ENCODE data around the gene GPBAR1. TPM values are rescaled to one million over a fixed set of nuclear protein-coding genes. Genes with fewer than 3 reads are reported as not detected.

GPBAR1 gene
- total RNA-seq, 4 donors from 2014 or later = 3.3 to 7.0 (median 3.9) TPM

- Histone ChIP-seq H3K4me1 (peaks cover 7 to 64% (median 24%) of the 10 kb centered on the region in 4 donors), H3K27ac (no peak overlapping the region), H3K27me3 (no peaks in the 10 kb centered on the region), H3K9me3 (no peaks in the 10 kb centered on the region), H3K36me3 (peaks cover 0 to 56% (median 0%) of the 10 kb centered on the region in 3 donors), H3K4me3 (no peak overlapping the region)
- TF ChIP-seq CTCF (IDR thresholded peaks at IDR 0.05) (no peak), POLR2A (IDR thresholded peaks at IDR 0.05) (no peak)
- DNase-seq = no peak
Measured at GRCh38 chr2:218226903-218227302, 33.9 kb upstream of the GPBAR1 start.

- Histone ChIP-seq H3K27me3 (no peaks in the 10 kb centered on the region), H3K4me1 (peaks cover 7 to 50% (median 15%) of the 10 kb centered on the region in 4 donors), H3K36me3 (peaks cover 0 to 71% (median 0%) of the 10 kb centered on the region in 3 donors), H3K4me3 (no peak overlapping the region), H3K27ac (peak overlapping the region; percentile 5 to 62 (median 44)), H3K9me3 (no peaks in the 10 kb centered on the region)
- no peak for DNase-seq
- TF ChIP-seq CTCF (IDR thresholded peaks at IDR 0.05) = no peak
- TF ChIP-seq POLR2A (IDR thresholded peaks at IDR 0.05) = no peak
Measured at GRCh38 chr2:218228366-218229090, 32.3 kb upstream of the GPBAR1 start.

GRCh38 chr2:218229239-218229638 is 31.6 kb upstream of the GPBAR1 start:
- peaks cover 0 to 77% (median 0%) of the 10 kb centered on the region in 3 donors for H3K36me3 ChIP-seq
- TF ChIP-seq CTCF (IDR thresholded peaks at IDR 0.05) = no peak
- TF ChIP-seq POLR2A (IDR thresholded peaks at IDR 0.05) = no peak
- H3K4me1 ChIP-seq = peaks cover 7 to 45% (median 14%) of the 10 kb centered on the region in 4 donors

GRCh38 chr2:218229851-218230250 is 31.0 kb upstream of the GPBAR1 start:
- H3K9me3 ChIP-seq = no peaks in the 10 kb centered on the region
- peak overlapping the region; percentile 41 to 79 (median 55) for H3K27ac ChIP-seq
- peaks cover 7 to 45% (median 14%) of the 10 kb centered on the region in 4 donors for H3K4me1 ChIP-seq
- H3K36me3 ChIP-seq = peaks cover 0 to 78% (median 0%) of the 10 kb centered on the region in 3 donors
- H3K27me3 ChIP-seq = no peaks in the 10 kb centered on the region
- DNase-seq = peak in 2 of 3 donors; percentile 61 to 62
- TF ChIP-seq POLR2A (IDR thresholded peaks at IDR 0.05) = no peak
- TF ChIP-seq CTCF (IDR thresholded peaks at IDR 0.05) = no peak
- H3K4me3 ChIP-seq = no peak overlapping the region

More at GRCh38 chr2:218229239-218229638, 31.6 kb upstream of the GPBAR1 start:
- Histone ChIP-seq H3K27ac (peak overlapping the region; percentile 41 to 62 (median 44)), H3K27me3 (no peaks in the 10 kb centered on the region), H3K9me3 (no peaks in the 10 kb centered on the region), H3K4me3 (peak overlapping the region in 1 of 4 donors; percentile 6)
- DNase-seq = peak in 1 of 3 donors; percentile 32

- TF ChIP-seq POLR2A (IDR thresholded peaks at IDR 0.05) (no peak), CTCF (IDR thresholded peaks at IDR 0.05) (peak in 4 of 6 experiments; percentile 31 to 78 (median 72))
- H3K27me3 ChIP-seq = no peaks in the 10 kb centered on the region
- peak overlapping the region; percentile 41 to 79 (median 60) for H3K27ac ChIP-seq
- DNase-seq = peak in 1 of 3 donors; percentile 79
- H3K4me3 ChIP-seq = no peak overlapping the region
- H3K9me3 ChIP-seq = no peaks in the 10 kb centered on the region
- H3K36me3 ChIP-seq = peaks cover 0 to 78% (median 0%) of the 10 kb centered on the region in 3 donors
- H3K4me1 ChIP-seq = peaks cover 7 to 40% (median 11%) of the 10 kb centered on the region in 4 donors
Measured at GRCh38 chr2:218230882-218231281, 29.9 kb upstream of the GPBAR1 start.
